NCI-H2029 treated with DMSO at 0.1 percent for 48 hours (cell line): Measurements from ENCODE around the gene GHDC.
A peak's percentile ranks its signal among the peaks of the same experiment; 100 is the strongest.
"Not testable (repeated sequence)": the region's sequence is repeated elsewhere in the genome, so short reads cannot be mapped to it uniquely, and the experiment has no call there.

Experiments
- DNase-seq: peaks from one replicate; lab custom pipeline; 2025; lab: John Stamatoyannopoulos, UW

Gene GHDC

GRCh38 chr17:42193969-42194899 is at the start of gene GHDC:
GHDC (minus strand) TSS chr17:42194494; CDS start chr17:42193581, 913 bp downstream.
- peak; percentile 57 for DNase-seq

DNA sequence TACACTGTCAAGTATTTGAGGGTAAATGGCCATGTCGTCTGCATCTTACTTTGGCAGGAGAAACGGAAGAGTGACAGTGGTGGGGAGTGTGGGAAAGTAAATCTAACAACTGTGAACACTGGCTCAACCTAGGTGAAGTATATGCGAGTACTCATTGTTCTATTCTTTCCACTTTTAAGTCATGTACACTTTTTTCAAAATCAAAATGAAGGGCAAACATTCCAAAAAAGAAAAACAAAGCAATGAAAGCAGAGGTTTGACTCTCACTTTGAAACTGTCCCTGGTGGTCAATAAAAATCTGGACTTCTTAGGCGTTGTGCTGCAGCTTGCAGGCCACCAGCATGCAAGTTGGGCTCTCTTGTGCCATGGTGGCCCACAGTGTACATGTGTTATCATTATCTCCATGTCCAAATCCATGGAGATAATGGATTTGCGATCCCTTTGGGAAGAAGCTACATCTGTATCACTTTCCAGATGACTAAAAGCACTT is 49.2 kb upstream of the GHDC start:
- DNase-seq = no peak

DNA sequence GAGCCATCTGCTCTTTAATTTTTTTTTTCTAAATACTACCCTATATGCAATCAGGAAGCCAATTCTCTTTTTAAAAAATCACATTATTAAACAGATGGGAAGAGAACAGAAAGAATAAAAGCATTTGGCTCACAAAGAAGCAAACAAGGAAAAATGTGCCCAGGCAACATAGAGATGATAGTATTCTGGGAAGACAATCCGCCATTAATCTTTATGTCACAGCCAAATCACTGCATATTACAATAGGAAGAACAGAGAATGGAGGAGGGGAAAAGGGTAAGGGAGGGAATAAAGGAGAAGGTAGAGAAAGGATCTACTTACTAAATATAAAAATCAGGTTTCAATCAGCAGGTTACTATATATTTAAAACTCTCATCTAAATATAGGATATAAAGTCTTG is 47.6 kb upstream of the GHDC start:
- DNase-seq = no peak

DNA sequence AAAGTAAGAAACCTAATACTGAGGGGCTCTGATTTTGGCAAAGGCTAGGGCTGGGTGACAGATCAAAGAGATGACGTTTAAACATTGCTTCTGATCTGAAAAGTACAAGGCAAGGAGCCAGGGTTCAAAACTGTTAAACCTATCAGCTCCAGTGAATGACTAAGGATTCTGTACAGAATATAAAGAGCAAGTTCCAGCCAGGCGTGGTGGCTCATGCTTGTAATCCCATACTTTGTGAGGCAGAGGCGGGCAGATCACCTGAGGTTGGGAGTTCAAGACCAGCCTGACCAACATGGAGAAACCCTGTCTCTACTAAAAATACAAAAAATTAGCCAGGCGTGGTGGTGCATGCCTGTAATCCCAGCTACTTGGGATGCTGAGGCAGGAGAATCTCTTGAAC is 46.6 kb upstream of the GHDC start:
- DNase-seq = not testable (repeated sequence)

DNA sequence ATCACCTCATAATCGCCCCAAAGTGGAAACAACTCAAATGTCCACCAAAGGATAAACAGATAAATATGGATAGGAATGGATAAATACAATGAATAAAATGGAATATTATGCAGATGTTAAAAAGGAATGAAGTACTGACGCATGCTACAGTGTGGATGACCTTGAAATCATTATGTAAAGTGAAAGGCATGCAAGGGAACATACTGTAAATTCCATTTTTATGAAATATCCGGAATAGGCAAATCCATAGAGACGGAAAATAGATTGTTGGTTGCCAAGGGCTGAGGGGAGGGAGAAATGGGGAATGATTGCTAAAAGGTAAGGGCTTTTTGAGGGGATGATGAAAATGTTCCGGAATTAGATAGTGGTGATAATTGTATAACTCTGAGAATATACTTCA is 45.9 kb upstream of the GHDC start:
- no peak for DNase-seq

DNA sequence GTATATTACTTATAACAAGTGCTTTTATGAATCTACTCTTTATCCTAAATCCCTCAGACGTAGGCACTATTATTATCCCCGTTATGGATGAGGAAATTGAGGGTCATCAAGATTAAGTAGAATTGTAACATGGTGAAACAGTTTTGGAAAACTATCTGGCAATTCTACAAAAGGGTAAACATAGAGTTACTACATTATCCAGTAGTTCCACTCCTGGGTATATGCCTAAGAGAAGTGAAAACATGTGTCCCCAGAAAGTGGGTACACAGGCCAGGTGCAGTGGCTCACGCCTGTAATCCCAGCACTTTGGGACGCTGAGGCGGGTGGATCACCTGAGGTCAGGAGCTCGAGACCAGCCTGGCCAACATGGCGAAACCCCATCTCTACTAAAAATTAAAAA is 45.3 kb upstream of the GHDC start:
- DNase-seq = not testable (repeated sequence)

GRCh38 chr17:42236760-42237159 is 42.5 kb upstream of the GHDC start:
- DNase-seq = no peak

GRCh38 chr17:42233994-42234393 is 39.7 kb upstream of the GHDC start:
- no peak for DNase-seq

GRCh38 chr17:42233156-42233555 is 38.9 kb upstream of the GHDC start:
- no peak for DNase-seq

DNA sequence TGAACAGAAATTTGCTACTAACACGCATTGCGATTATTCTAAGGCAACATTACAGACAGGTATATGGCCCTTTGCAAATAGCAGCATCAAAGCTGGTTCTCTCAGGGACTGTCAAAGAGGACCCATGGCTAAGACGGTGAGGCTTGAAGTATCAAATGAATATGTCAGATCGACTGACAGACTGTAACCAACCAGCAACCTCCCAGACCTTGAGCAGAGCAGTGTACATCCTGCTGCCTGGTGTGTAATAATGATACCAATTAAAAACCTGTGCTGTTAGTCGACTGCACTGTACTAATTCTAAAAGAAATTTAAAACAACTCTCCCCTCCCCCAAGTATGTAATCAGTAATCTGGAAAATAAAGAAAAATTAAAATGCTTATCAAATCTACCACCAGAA is 35.9 kb upstream of the GHDC start:
- no peak for DNase-seq

DNA sequence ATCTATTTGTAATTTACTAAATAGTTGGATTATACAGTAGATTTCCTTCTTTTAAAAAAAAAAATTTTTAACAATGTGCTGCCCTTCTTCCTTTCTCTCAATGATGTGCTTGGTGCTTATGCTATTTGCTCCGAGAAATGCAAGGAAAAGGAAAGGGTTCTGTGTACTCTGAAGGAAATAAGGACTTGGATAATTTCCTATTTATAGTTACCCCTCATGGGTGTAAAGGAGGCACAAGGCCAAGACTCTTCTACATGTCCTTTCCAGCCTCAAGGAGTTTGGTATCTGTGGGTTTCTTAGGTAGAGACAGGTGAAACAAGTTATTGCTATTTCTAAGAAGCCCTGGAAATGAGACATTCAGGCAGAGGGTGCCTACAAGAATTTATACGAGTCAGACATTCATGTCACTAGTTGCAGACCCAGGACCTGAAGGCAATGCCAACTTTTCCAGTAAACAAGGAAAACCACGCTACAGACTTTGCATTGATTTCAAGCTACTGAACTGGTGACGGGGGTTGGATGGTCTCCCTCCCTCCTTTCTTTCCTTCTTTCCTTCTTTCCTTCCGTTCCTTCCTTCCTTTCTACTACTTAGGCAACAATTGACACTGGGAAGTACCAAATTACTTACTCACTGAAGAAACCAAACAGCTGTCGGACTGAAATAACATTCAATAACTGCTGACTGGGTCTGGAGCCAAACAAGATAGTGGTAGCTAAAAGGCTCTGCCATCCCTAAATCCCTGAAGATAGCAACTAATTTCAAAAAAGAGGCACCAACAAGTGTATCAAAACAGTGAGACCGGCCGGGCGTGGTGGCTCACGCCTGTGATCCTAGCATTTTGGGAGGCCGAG is 33.8 kb upstream of the GHDC start:
- no peak for DNase-seq

DNA sequence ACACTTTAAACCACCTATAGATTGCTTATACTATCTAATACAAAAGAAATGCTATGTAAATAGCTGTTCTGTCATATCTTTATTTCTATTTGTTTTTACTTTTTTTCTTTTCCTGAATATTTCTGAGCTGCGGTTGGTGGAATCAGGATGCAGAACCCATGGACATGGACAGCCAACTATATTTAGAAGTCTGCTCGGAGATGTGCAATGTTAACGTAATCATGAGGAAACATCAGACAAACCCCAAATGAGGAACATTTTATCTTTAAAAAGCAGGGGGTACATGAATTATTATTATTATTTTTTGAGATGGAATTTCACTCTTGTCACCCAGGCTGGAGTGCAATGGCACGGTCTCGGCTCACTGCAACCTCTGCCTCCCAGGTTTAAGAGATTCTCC is 31.4 kb upstream of the GHDC start:
- DNase-seq = no peak

- no peak for DNase-seq
Observed at GRCh38 chr17:42224651-42225050, 30.4 kb upstream of the GHDC start.

GRCh38 chr17:42221886-42222745 is 27.8 kb upstream of the GHDC start:
- DNase-seq = peak; percentile 40

GRCh38 chr17:42219280-42219679 is 25.0 kb upstream of the GHDC start:
- DNase-seq = not testable (repeated sequence)

GRCh38 chr17:42214156-42214555 is 19.9 kb upstream of the GHDC start:
- DNase-seq = no peak

- no peak for DNase-seq
Observed at GRCh38 chr17:42212382-42212781, 18.1 kb upstream of the GHDC start.

DNA sequence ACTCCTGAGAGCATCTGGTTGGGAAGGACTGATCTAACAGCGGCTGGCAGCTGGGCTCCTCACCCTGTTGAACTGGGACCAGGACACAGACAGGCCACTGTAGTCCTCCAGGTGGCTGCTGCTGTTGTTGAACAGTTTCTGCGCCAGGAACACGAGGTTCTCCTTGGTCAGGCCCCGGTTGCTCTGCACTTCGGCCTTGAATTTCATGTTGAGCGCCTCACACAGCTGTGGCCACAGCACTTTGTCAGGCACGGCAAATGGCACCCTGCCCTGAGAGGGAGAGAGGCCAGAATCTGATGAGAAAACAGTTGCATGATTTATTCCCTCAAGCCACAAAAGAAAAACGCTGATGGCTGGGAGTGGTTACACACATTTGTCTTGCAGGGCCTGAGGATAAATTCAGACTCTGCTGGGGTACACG is 17.6 kb upstream of the GHDC start:
- DNase-seq = not testable (repeated sequence)

DNA sequence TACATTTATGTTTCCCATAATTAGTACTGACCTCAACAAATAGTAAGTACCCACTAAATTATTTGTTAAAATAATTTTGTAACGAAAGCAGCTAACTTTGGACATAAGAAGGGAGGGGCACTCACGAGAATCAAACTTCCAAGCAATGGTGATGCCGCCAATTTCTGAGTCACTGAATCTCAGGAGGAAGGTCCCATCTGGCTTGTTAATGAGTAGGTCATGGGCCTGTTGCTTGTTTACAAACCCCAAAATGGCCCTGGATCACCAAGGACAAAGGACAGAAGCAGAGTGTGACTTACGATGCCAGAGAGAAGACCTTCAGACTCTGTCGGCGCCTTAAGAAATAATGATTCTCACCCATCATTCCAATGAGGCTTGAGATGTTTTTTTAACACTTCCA is 15.8 kb upstream of the GHDC start:
- no peak for DNase-seq

GRCh38 chr17:42206153-42206612 is 11.9 kb upstream of the GHDC start:
- not testable (repeated sequence) for DNase-seq

GRCh38 chr17:42203354-42203753 is 9.1 kb upstream of the GHDC start:
- no peak for DNase-seq

DNA sequence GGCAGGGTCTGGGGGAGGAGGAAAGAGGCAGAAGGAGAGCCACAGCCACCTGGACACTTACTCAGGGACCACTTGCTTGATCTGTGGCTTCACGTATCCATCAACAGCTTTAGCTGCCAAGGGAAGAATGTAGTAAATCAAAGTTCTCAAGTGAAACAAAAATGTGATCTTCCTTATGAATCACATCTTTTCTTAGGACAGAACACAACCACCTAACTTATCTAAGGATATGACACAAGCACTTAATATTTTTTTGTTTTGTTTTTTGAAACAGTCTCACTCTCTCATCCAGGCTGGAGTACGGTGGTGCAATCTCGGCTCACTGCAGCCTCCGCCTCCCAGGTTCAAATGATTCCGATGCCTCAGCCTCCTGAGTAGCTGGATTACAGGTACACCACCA is 8.4 kb upstream of the GHDC start:
- no peak for DNase-seq
